GM19395 (cell line): Measurements from ENCODE around the gene MCF2L2.

Experiments used
- ATAC-seq: cut with Tn5 transposase; IDR thresholded peaks from one replicate; pipeline ENCODE4 v1.9.1; 2021; ENCODE audit warnings: mild to moderate bottlenecking, moderate library complexity; ENCODE audit not compliant: unreplicated experiment

MCF2L2 gene

GRCh38 chr3:183149915-183150750 is 278.3 kb downstream of the MCF2L2 start:
- no peak for ATAC-seq

- ATAC-seq: no peak
These were observed 280.4 kb downstream of the MCF2L2 start for GRCh38 chr3:183148056-183148455.

GRCh38 chr3:183144363-183144762 is 284.1 kb downstream of the MCF2L2 start:
- ATAC-seq: no peak

- no peak for ATAC-seq
These were observed 286.2 kb downstream of the MCF2L2 start for GRCh38 chr3:183142199-183142598.

GRCh38 chr3:183134844-183135243 is 293.6 kb downstream of the MCF2L2 start:
- no peak for ATAC-seq

GRCh38 chr3:183132409-183132808 is 296.0 kb downstream of the MCF2L2 start:
- ATAC-seq: no peak

GRCh38 chr3:183131735-183132134 is 296.7 kb downstream of the MCF2L2 start:
- no peak for ATAC-seq

- ATAC-seq: no peak
These were observed 297.2 kb downstream of the MCF2L2 start for GRCh38 chr3:183131186-183131725.

- ATAC-seq: no peak
These were observed 299.2 kb downstream of the MCF2L2 start for GRCh38 chr3:183129243-183129642.

- no peak for ATAC-seq
These were observed 299.7 kb downstream of the MCF2L2 start for GRCh38 chr3:183128709-183129108.
